ENCODE results near the gene ELOVL6. TPM values are rescaled to one million over a fixed set of nuclear protein-coding genes. Genes with fewer than 3 reads are reported as not detected.

Gene ELOVL6
- total and polyA plus RNA-seq, 2 of the 4 experiments (the other 2 are of a cell fraction), result 17.9 to 19.0 TPM

DNA sequence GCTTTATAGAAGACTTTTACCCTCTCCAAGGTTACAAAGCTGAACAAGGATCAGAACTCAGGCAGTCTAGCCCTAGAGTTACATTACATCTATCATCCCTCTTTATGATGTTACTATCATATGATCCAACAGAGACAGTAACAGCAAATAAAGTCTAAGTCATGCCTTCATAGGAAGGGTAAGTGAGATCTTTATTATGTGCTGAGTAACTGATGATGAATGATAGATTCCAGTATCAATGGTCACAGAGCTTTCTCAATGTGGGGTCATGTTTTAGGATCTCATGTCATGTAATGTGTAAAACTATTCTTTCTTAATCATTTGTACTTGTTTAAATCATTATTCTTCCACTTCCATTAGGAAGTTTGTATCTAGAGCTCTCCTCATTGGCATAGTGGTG, 22.8 kb downstream of the ELOVL6 start:
- dilution Hi-C loops (cut with HindIII; ENCODE audit: low sequenced_read_pairs, unreplicated experiment) (no loop called here), in situ Hi-C loops (cut with MboI; ENCODE audit: low sequenced_read_pairs) (no loop called here), intact Hi-C loops (cut with micrococcal nuclease) (no loop called here)
- Histone ChIP-seq H3K23ac (ENCODE audit: low read depth, low read length) (no peak overlapping the region), H3K9me3 (ENCODE audit: control insufficient read depth, insufficient read depth, low read length) (no peaks in the 10 kb centered on the region), H3K4ac (ENCODE audit: low read depth, low read length) (no peak overlapping the region), H3K4me2 (ENCODE audit: low read depth, low read length) (no peak overlapping the region), H3K4me1 (ENCODE audit: control insufficient read depth, insufficient read depth, low read length) (no peaks in the 10 kb centered on the region), H2BK20ac (ENCODE audit: low read depth, low read length) (no peak overlapping the region), H2BK120ac (ENCODE audit: low read depth, low read length) (no peak overlapping the region), H4K8ac (ENCODE audit: low read depth in 2 of 2, low read length in 2 of 2) (no peak overlapping the region), H3K18ac (ENCODE audit: low read depth, low read length) (no peak overlapping the region), H2AK9ac (replicated peaks; ENCODE audit: low read depth, low read length, poor library complexity) (no peak overlapping the region), H3K14ac (replicated peaks; ENCODE audit: low read depth, low read length) (no peak overlapping the region), H3K27ac (ENCODE audit: insufficient read depth, low read length) (no peak overlapping the region), H3K9me1 (ENCODE audit: insufficient read depth, low read length) (peaks cover 3% of the 10 kb centered on the region; the same call in 1 of the 2 replicates), H2BK15ac (ENCODE audit: low read depth, low read length) (no peak overlapping the region), H4K91ac (ENCODE audit: insufficient read depth, low read depth, low read length) (no peak overlapping the region), H3K4me3 (ENCODE audit: insufficient read depth, low read depth, low read length) (no peak overlapping the region), H2BK5ac (ENCODE audit: low read depth, low read length, poor library complexity, severe bottlenecking) (no peak overlapping the region), H2AK5ac (ENCODE audit: low read depth, low read length) (no peak overlapping the region), H3K9ac (ENCODE audit: low read depth, low read length) (no peak overlapping the region), H4K5ac (ENCODE audit: low read depth, low read length) (no peak overlapping the region), H3K36me3 (ENCODE audit: control insufficient read depth, insufficient read depth, low read length) (peaks cover 2% of the 10 kb centered on the region; the same call in 1 of the 2 replicates), H4K20me1 (ENCODE audit: insufficient read depth, low read length) (no peaks in the 10 kb centered on the region), H3K56ac (ENCODE audit: extremely low read depth, insufficient read depth, low read length) (no peak overlapping the region), H3K27me3 (ENCODE audit: control insufficient read depth, insufficient read depth, low read length) (no peaks in the 10 kb centered on the region), H3K79me1 (ENCODE audit: low read depth in 1 of 2, low read length in 2 of 2) (peaks cover 6 to 8% of the 10 kb centered on the region in 2 experiments; a peak in 3 of 4 replicates), H2AFZ (replicated peaks; ENCODE audit: low read length, poor library complexity) (no peak overlapping the region)
- CTCF ChIA-PET, result no interaction called here
- TF ChIP-seq POLR2A (IDR thresholded peaks at IDR 0.05; ENCODE audit: low read depth, low read length) (no peak), RFX5 (IDR thresholded peaks at IDR 0.05; ENCODE audit: low read depth, low read length) (no peak), FOS (IDR thresholded peaks at IDR 0.05; ENCODE audit: low read depth, low read length) (no peak), MAZ (IDR thresholded peaks at IDR 0.05; ENCODE audit: borderline replicate concordance, low read depth, low read length) (no peak)
- POLR2A ChIA-PET (ENCODE audit: unreplicated experiment), result no interaction called here
- ATAC-seq (ENCODE audit: low read depth), result no peak
- BruUV-seq (replicated peaks), result no TSS peak
- DNase-seq, result peak; percentile 19
